ENCODE results near the gene FANCL.

DNA sequence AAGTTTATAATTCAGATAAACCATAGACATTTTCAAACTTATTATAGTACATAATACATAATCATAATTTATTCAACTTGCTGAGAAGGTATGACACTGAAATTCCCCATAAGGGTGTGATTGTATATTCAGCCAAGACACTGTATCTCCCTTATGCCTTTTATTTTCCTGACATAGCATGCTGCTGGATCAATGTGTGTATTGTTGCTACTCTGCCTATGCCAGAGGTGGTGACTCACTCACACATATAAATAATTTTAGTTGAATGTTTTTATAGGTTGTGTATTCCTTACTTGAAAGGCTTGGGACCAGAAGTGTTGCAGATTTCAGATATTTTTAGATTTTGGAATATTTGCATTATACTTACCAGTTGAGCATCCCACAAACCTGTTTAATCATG lies 107.7 kb downstream of the FANCL start:
- TF ChIP-seq POLR2A (IDR thresholded peaks at IDR 0.05) (no peak), CTCF (IDR thresholded peaks at IDR 0.05) (no peak)

All from vagina (tissue), 2 donors.